Colonic mucosa (tissue), 4 donors: ENCODE measurements around the gene BRMS1. TPM values are rescaled to one million over a fixed set of nuclear protein-coding genes. Genes with fewer than 3 reads are reported as not detected.
A peak's percentile ranks its signal among the peaks of the same experiment; 100 is the strongest.
"Not testable (repeated sequence)": the region's sequence is repeated elsewhere in the genome, so short reads cannot be mapped to it uniquely, and the experiment has no call there.

Experiments used
- DNase-seq: peaks from one replicate; pipeline ENCODE4 v3.0.0-alpha.2; 2020
- H3K27ac ChIP-seq: fragments of 200-600 bp; one replicate; pipeline ENCODE4 v1.8.0; 2021
- H3K27me3 ChIP-seq: fragments of 200-600 bp; one replicate; pipeline ENCODE4 v1.8.0; 2021
- H3K36me3 ChIP-seq: fragments of 200-600 bp; one replicate; pipeline ENCODE4 v1.8.0; 2021
- H3K4me1 ChIP-seq: fragments of 200-600 bp; one replicate; pipeline ENCODE4 v1.8.0; 2021; ENCODE audit warnings: mild to moderate bottlenecking
- H3K4me3 ChIP-seq: fragments of 200-600 bp; one replicate; pipeline ENCODE4 v1.8.0; 2021
- H3K9ac ChIP-seq, 2 donors: one replicate each; pipeline ENCODE4 v1.7.0; 2013; ENCODE audit warnings: control low read depth in 2 of 2, low read depth in 2 of 2, low read length in 2 of 2
- H3K9me3 ChIP-seq: fragments of 200-600 bp; one replicate; pipeline ENCODE4 v1.8.0; 2021
- CTCF ChIP-seq: fragments of 200-600 bp; IDR thresholded peaks from one replicate; pipeline ENCODE4 v1.8.0; 2022; ENCODE audit warnings: antibody characterized with exemption, mild to moderate bottlenecking
- intact Hi-C: fragments of 100-400 bp; cut with DNase I; formaldehyde crosslinking; loops from one replicate; pipeline ENCODE4 v1.14.1; 2022
- total RNA-seq, 2 donors: library from RNA; stranded (reverse); fragmentation: NEBNext Ultra II Directional in 1 of 2; extraction: Animal tissue kit (Norgen Biotek cat#: 25700) in 1 of 2; gene quantifications; one replicate each; pipeline ENCODE4 v1.2.1, GENCODE V29; 2021
- donor health status: healthy.
- donor health status: DM: no; HTN: no; CAD: no.
- donor health status: DM: no; HTN: no; CAD: no.

Gene BRMS1
- total RNA-seq, 2 donors from 2014 or later = 31.1 to 64.6 TPM

DNA sequence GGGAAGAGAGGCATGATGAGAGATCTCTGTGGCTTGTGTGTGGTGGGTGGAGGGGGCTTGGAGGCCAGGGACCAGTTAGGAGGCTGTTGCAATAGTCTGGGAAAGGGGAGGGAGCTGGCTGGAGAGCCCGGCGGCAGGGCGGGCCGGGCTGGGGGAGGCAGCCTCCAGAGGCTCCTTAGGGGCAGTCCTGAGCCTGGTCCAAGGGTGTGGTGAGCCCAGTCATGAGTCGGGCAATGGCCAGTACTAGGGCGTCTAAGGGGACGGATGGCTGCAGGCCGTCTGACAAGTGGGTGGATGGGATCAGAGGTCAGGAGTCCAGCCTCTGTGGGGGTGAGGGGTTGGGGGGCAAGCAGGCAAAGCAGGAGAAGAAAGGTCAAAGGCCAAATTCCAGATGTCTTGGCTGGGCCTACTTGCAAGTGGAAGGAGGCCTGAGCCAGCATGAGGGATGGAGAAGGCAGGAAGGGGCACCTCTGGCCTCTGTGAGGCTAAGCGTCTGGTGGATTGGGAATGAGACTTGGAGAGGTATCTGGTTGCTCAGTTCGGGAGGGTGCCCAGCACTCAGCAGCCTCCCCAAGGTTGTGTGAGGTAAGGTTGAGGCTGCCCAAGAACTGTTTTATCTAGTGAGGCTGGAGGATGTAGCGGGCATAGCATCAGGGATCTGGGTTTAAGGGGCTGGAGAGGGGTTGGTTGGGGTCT, 22.0 kb downstream of the BRMS1 start:
- TF ChIP-seq CTCF = no peak
- no peak overlapping the region for H3K4me3 ChIP-seq
- H3K27me3 ChIP-seq = no peaks in the 10 kb centered on the region
- intact Hi-C loops = no loop called here
- peaks cover 7% of the 10 kb centered on the region for H3K4me1 ChIP-seq
- DNase-seq = no peak
- no peak overlapping the region for H3K9ac ChIP-seq
- no peaks in the 10 kb centered on the region for H3K9me3 ChIP-seq
- no peaks in the 10 kb centered on the region for H3K36me3 ChIP-seq
- no peak overlapping the region for H3K27ac ChIP-seq

DNA sequence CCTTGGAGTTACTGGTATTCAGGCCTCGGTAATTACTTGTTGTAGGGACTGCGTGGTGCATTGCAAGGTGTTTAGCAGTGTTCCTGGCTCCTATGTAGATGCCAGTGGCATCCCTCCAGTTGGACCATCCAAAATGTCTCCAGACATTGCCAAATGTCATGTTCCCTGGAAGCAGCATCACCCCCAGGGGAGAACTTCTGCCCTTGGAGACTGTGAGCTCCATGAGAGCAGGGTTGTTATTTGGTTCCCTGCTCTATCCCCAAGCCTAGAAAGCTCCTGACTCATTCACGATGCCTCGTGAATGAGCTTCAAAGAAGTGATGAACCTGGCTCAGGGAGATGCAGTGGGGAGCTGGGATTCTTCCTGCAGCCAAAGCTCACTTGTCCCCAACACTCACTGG, 23.3 kb downstream of the BRMS1 start:
- no peak overlapping the region for H3K9ac ChIP-seq
- no peak for DNase-seq
- no peak for TF ChIP-seq CTCF
- peaks cover 2% of the 10 kb centered on the region for H3K4me1 ChIP-seq
- no peak overlapping the region for H3K4me3 ChIP-seq
- intact Hi-C loops = no loop called here
- H3K36me3 ChIP-seq = no peaks in the 10 kb centered on the region
- H3K9me3 ChIP-seq = no peaks in the 10 kb centered on the region
- H3K27ac ChIP-seq = no peak overlapping the region
- no peaks in the 10 kb centered on the region for H3K27me3 ChIP-seq

DNA sequence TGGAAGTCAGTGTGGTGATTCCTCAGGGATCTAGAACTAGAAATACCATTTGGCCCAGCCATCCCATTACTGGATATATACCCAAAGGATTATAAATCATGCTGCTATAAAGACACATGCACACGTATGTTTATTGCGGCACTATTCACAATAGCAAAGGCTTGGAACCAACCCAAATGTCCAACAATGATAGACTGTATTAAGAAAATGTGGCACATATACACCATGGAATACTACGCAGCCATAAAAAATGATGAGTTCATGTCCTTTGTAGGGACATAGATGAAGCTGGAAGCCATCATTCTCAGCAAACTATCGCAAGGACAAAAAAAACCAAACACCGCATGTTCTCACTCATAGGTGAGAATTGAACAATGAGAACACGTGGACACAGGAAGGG, 24.2 kb downstream of the BRMS1 start:
- H3K27me3 ChIP-seq, DNase-seq, H3K4me3 ChIP-seq, H3K27ac ChIP-seq, intact Hi-C loops, H3K36me3 ChIP-seq, H3K4me1 ChIP-seq, H3K9ac ChIP-seq, H3K9me3 ChIP-seq: not testable (repeated sequence)

DNA sequence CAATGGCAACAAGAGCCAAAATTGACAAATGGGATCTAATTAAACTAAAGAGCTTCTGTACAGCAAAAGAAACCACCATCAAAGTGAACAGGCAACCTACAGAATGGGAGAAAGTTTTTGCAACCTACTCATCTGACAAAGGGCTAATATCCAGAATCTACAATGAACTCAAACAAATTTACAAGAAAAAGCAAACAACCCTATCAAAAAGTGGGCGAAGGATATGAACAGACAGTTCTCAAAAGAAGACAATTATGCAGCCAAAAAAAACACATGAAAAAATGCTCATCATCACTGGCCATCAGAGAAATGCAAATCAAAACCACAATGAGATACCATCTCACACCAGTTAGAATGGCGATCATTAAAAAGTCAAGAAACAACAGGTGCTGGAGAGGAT, 24.6 kb downstream of the BRMS1 start:
- H3K9ac ChIP-seq, DNase-seq, H3K27ac ChIP-seq, intact Hi-C loops, H3K27me3 ChIP-seq, H3K4me3 ChIP-seq, H3K9me3 ChIP-seq, H3K4me1 ChIP-seq, H3K36me3 ChIP-seq: not testable (repeated sequence)

DNA sequence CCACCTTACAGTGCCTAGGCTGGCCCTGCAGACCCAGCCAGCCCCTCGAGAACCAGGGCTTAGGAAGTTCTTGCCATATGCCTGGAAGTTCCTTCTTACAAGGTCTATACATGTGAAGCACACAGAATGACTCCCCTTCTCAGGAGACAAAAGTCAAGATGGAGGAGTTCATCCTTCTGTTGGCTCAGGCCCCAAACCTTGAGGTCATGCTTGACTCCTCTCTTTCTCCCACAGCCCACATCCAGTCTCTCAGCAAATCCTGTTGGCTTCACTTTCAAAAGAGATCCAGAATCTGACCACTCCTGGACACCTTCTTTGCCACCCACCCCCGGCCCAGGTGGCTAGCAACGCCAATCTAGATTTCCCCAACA, 26.3 kb downstream of the BRMS1 start:
- H3K36me3 ChIP-seq = no peaks in the 10 kb centered on the region
- no peak for TF ChIP-seq CTCF
- DNase-seq = no peak
- H3K9me3 ChIP-seq = no peaks in the 10 kb centered on the region
- no peaks in the 10 kb centered on the region for H3K4me1 ChIP-seq
- H3K27ac ChIP-seq = peak overlapping the region; percentile 57
- H3K4me3 ChIP-seq = no peak overlapping the region
- H3K27me3 ChIP-seq = no peaks in the 10 kb centered on the region
- intact Hi-C loops = no loop called here
- no peak overlapping the region for H3K9ac ChIP-seq

GRCh38 chr11:66317723-66318599, 26.9 kb downstream of the BRMS1 start:
- peaks cover 4% of the 10 kb centered on the region for H3K4me1 ChIP-seq
- no peaks in the 10 kb centered on the region for H3K9me3 ChIP-seq
- no peaks in the 10 kb centered on the region for H3K27me3 ChIP-seq
- peak overlapping the region; percentile 57 for H3K27ac ChIP-seq
- DNase-seq = peak; percentile 46
- H3K4me3 ChIP-seq = no peak overlapping the region
- intact Hi-C loops = no loop called here
- no peak for TF ChIP-seq CTCF
- no peaks in the 10 kb centered on the region for H3K36me3 ChIP-seq
- peak overlapping the region in 1 of 2 donors; percentile 24 for H3K9ac ChIP-seq
